Naive thymus-derived CD4-positive, alpha-beta T cell (primary cell): ENCODE results near the gene CCR3. TPM values are rescaled to one million over a fixed set of nuclear protein-coding genes. Genes with fewer than 3 reads are reported as not detected.

Source experiments
- ATAC-seq: fragments of 150-1000 bp; cut with Tn5 transposase; 2 replicates; pipeline ENCODE4 v1.10.0; 2021; ENCODE audit warnings: mild to moderate bottlenecking, moderate library complexity
- CTCF ChIA-PET: fragments of 350-600 bp; sonication (Branson Sonifier 250); formaldehyde crosslinking; loops from one replicate; lab custom pipeline; 2021; ENCODE audit warnings: antibody characterized with exemption; lab: Charles Lee
- POLR2A ChIA-PET: fragments of 350-600 bp; sonication (Branson Sonifier 250); formaldehyde crosslinking; loops from one replicate; lab custom pipeline; 2021; ENCODE audit warnings: antibody characterized with exemption, inconsistent platforms; lab: Charles Lee
- DNase-seq, 9 donors: peaks; one replicate each; pipeline versions ENCODE4 v3.0.0 to v3.0.0-alpha.2; 2020 to 2022; ENCODE audit warnings: mixed read lengths in 1 of 9
- H3K27ac ChIP-seq: one replicate; pipeline ENCODE4 v1.7.0; 2013; ENCODE audit warnings: mild to moderate bottlenecking, low read depth, low read length, moderate library complexity
- H3K27me3 ChIP-seq, 2 donors: one replicate each; pipeline ENCODE4 v1.7.0; 2013; ENCODE audit warnings: low read length in 2 of 2, mild to moderate bottlenecking in 2 of 2, moderate library complexity in 2 of 2; ENCODE audit not compliant: control insufficient read depth in 2 of 2, insufficient read depth in 2 of 2
- H3K36me3 ChIP-seq, 3 experiments: 1 replicate in 2 of 3; 2 replicates in 1 of 3; pipeline ENCODE4 v1.7.0; 2013; ENCODE audit warnings: low read length in 3 of 3, mild to moderate bottlenecking in 3 of 3, moderate library complexity in 1 of 3; ENCODE audit not compliant: insufficient read depth in 3 of 3, control insufficient read depth in 2 of 3
- H3K4me1 ChIP-seq, 2 donors: one replicate each; pipeline ENCODE4 v1.7.0; 2013; ENCODE audit warnings: low read length in 2 of 2, mild to moderate bottlenecking in 2 of 2, moderate library complexity in 1 of 2; ENCODE audit not compliant: control insufficient read depth in 2 of 2, insufficient read depth in 2 of 2
- H3K4me3 ChIP-seq: 2 replicates; pipeline ENCODE4 v1.7.0; 2013; ENCODE audit warnings: mild to moderate bottlenecking, low read length
- H3K9me3 ChIP-seq, 3 experiments: 1 replicate in 2 of 3; 2 replicates in 1 of 3; pipeline ENCODE4 v1.7.0; 2013; ENCODE audit warnings: low read length in 3 of 3; ENCODE audit not compliant: control insufficient read depth in 2 of 3
- H3K27ac Mint-ChIP-seq, 9 donors: one replicate each; pipeline ENCODE4 v1.8.0; 2020 to 2022; ENCODE audit warnings: mixed read lengths in 9 of 9, mild to moderate bottlenecking in 8 of 9, moderate library complexity in 5 of 9, inconsistent platforms in 2 of 9
- H3K27me3 Mint-ChIP-seq, 5 donors: one replicate each; pipeline ENCODE4 v1.8.0; 2021 to 2022; ENCODE audit warnings: mixed read lengths in 5 of 5, mild to moderate bottlenecking in 1 of 5
- H3K36me3 Mint-ChIP-seq, 5 donors: one replicate each; pipeline ENCODE4 v1.8.0; 2020 to 2022; ENCODE audit warnings: mixed read lengths in 5 of 5, mild to moderate bottlenecking in 3 of 5, inconsistent platforms in 1 of 5
- H3K4me1 Mint-ChIP-seq, 7 donors: one replicate each; pipeline ENCODE4 v1.8.0; 2020 to 2022; ENCODE audit warnings: mixed read lengths in 7 of 7, mild to moderate bottlenecking in 3 of 7, inconsistent platforms in 1 of 7
- H3K4me3 Mint-ChIP-seq, 10 donors: one replicate each; pipeline ENCODE4 v1.8.0; 2020 to 2022; ENCODE audit warnings: mild to moderate bottlenecking in 10 of 10, mixed read lengths in 10 of 10, moderate library complexity in 6 of 10, inconsistent platforms in 2 of 10
- H3K9me3 Mint-ChIP-seq, 11 donors: one replicate each; pipeline ENCODE4 v1.8.0; 2020 to 2022; ENCODE audit warnings: mixed read lengths in 11 of 11, mild to moderate bottlenecking in 4 of 11, inconsistent platforms in 1 of 11, moderate library complexity in 1 of 11
- intact Hi-C, 2 donors: fragments of 100-400 bp; cut with micrococcal nuclease; formaldehyde crosslinking; loops; one replicate each; pipeline ENCODE4 v1.15.1; 2023
- polyA plus RNA-seq, 2 donors: library from polyadenylated mRNA; unstranded; fragments of 300-500 nt; fragmentation: Illumina TruSeq; gene quantifications; one replicate each; pipeline ENCODE4 v1.2.3, GENCODE V29; 2021
- total RNA-seq, 6 experiments: library from RNA in 5 of 6; stranded (reverse) in 5 of 6; gene quantifications; 1 replicate in 5 of 6; 2 replicates in 1 of 6; pipeline ENCODE4 v1.2.3 and lab custom pipeline; 2021 to 2026

The CCR3 gene
- total and polyA plus RNA-seq, 7 experiments from 2014 or later, result 0.17 to 7.4 (median 2.4) TPM; not detected in 4

DNA sequence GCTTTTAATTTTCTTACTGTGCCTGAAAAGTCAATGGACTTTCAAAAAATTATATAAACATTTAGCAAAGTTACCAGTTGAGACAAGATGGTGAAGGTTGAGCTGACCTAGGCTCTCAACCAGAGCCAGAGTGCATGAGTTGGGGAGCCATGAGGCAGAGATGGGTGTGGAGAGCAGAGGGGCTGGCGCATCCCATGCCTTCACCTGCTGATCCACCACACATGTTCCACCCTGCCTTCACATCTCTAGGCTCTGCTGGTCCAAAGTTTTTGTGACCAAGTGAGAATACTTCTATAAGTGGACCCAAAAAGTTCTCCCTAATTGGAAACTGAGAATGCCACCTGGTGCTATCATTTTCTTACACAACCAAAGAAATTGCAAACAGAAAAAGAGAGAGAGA, 47.3 kb downstream of the CCR3 start:
- no peaks in the 10 kb centered on the region for H3K9me3 Mint-ChIP-seq
- ATAC-seq (no peak), DNase-seq (no peak)
- no peak overlapping the region for H3K4me3 Mint-ChIP-seq
- peaks cover 0 to 10% (median 0%) of the 10 kb centered on the region in 5 donors for H3K36me3 Mint-ChIP-seq
- no peaks in the 10 kb centered on the region for H3K36me3 ChIP-seq
- H3K27me3 ChIP-seq, result no peaks in the 10 kb centered on the region
- H3K4me1 Mint-ChIP-seq, result peaks cover 15 to 60% (median 17%) of the 10 kb centered on the region in 7 donors
- intact Hi-C loops, result no loop called here
- H3K4me1 ChIP-seq, result peaks cover 0 to 69% of the 10 kb centered on the region in 2 donors
- no peak overlapping the region for H3K27ac ChIP-seq
- no peaks in the 10 kb centered on the region for H3K9me3 ChIP-seq
- peaks cover 0 to 12% (median 0%) of the 10 kb centered on the region in 5 donors for H3K27me3 Mint-ChIP-seq
- H3K4me3 ChIP-seq, result no peak overlapping the region
- peak overlapping the region in 1 of 9 donors; percentile 7 for H3K27ac Mint-ChIP-seq
- ChIA-PET CTCF (no interaction called here), POLR2A (no interaction called here)

DNA sequence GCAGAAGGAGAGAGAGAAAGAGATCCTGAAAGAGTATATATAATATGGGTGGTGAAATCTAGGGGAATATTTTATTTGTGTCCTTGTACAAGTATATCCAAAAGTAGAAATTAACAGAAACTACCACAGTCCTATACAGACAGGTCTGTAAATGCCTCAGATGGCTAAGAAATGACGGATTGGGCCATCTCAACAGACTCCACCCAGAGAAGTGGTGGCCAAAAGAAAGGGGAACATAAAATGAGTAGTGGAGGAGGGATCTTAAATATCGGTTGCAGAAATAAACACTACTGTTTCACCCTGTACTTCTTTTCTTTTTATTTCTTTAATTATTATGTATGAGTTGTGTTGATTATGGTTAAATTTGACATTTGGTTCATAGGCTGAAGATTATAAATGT, 47.7 kb downstream of the CCR3 start:
- Mint-ChIP-seq H3K4me3 (no peak overlapping the region), H3K4me1 (peaks cover 12 to 61% (median 15%) of the 10 kb centered on the region in 7 donors), H3K36me3 (peaks cover 0 to 9% (median 0%) of the 10 kb centered on the region in 5 donors), H3K27ac (peak overlapping the region in 1 of 9 donors; percentile 7), H3K27me3 (peaks cover 0 to 12% (median 0%) of the 10 kb centered on the region in 5 donors), H3K9me3 (no peaks in the 10 kb centered on the region)
- ATAC-seq (peak; percentile 60), DNase-seq (no peak)
- intact Hi-C loops, result no loop called here
- no peak overlapping the region for H3K27ac ChIP-seq
- H3K9me3 ChIP-seq, result no peaks in the 10 kb centered on the region
- no peaks in the 10 kb centered on the region for H3K36me3 ChIP-seq
- no peaks in the 10 kb centered on the region for H3K27me3 ChIP-seq
- CTCF ChIA-PET, result no interaction called here
- H3K4me3 ChIP-seq, result no peak overlapping the region
- H3K4me1 ChIP-seq, result peaks cover 0 to 69% of the 10 kb centered on the region in 2 donors
- POLR2A ChIA-PET, result no interaction called here

DNA sequence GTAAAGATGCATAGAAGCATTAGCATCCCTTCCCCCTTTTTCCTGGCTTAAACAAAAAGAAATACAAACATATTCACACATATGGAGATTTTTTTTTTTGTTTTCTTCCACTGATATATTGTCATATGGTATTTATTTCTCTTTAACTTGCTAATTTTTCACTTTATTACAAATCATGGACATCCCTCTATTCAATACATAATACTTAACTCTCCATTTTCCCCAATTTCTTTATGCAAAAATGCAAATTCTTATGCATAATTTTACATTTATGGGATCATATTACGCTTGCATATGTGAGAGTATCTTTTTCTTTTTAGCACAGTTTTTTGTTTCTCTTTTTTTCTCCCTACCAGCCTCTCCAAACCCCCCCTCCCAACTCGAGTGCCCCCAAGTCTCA, 48.8 kb downstream of the CCR3 start:
- Mint-ChIP-seq H3K4me1 (peaks cover 8 to 58% (median 11%) of the 10 kb centered on the region in 7 donors), H3K9me3 (no peaks in the 10 kb centered on the region), H3K36me3 (peaks cover 0 to 9% (median 0%) of the 10 kb centered on the region in 5 donors), H3K27ac (no peak overlapping the region), H3K4me3 (no peak overlapping the region), H3K27me3 (peaks cover 0 to 12% (median 0%) of the 10 kb centered on the region in 5 donors)
- intact Hi-C loops, result no loop called here
- H3K27ac ChIP-seq, result no peak overlapping the region
- no peaks in the 10 kb centered on the region for H3K9me3 ChIP-seq
- DNase-seq, result no peak
- no peak overlapping the region for H3K4me3 ChIP-seq
- no peaks in the 10 kb centered on the region for H3K36me3 ChIP-seq
- POLR2A ChIA-PET, result interaction anchor here (0.6 kb wide), 1 partner anchor 15 kb away, joined by 3 read pairs; no protein-coding TSS in a partner anchor
- H3K27me3 ChIP-seq, result no peaks in the 10 kb centered on the region
- no peak for ATAC-seq
- peaks cover 0 to 60% of the 10 kb centered on the region in 2 donors for H3K4me1 ChIP-seq
- CTCF ChIA-PET, result interaction anchor here (0.6 kb wide), 1 partner anchor 827 kb away, joined by 3 read pairs; no protein-coding TSS in a partner anchor

DNA sequence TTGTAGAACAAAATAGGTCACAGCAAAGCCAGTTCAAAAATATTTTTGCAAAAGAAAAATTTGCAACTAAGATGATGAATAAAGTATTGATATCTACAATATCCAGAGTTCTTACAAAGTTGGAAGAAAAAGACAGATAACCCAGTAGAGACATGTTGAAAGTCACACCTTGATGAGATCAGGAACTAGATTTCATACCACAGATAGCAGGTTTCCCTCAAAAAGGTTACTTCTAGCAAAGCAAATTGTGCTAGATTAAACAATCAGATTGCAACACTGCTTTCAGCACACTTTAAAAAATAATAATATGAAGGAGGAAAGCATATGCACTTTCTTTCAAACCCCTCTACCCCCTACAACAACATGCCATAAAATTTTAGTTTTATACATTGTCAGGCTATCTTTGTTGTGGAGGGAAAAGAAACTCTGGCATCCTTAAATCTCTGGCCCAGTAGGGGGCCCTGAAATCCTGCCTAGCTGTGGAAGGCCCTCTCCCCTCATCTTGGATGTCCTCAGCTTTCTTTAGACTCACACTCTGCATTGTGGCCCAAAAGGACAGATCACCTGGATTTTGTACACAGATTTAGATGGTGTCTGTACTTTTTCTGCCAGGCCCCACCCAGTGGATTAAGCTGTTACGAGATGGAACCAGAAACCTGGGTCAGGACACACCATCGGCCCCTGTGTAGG, 50.9 kb downstream of the CCR3 start:
- peaks cover 0 to 57% of the 10 kb centered on the region in 2 donors for H3K4me1 ChIP-seq
- no peak for ATAC-seq
- H3K9me3 Mint-ChIP-seq, result peaks cover 0 to 2% (median 0%) of the 10 kb centered on the region in 11 donors
- peak overlapping the region in 1 of 10 donors; percentile 55 for H3K4me3 Mint-ChIP-seq
- H3K27ac Mint-ChIP-seq, result peak overlapping the region in 1 of 9 donors; percentile 66
- H3K36me3 Mint-ChIP-seq, result peaks cover 0 to 16% (median 0%) of the 10 kb centered on the region in 5 donors
- DNase-seq, result no peak
- no peaks in the 10 kb centered on the region for H3K36me3 ChIP-seq
- peaks cover 0 to 12% (median 0%) of the 10 kb centered on the region in 5 donors for H3K27me3 Mint-ChIP-seq
- intact Hi-C loops, result loop anchor here in 1 of 2 donors (1.0 kb wide), 1 partner anchor 8 kb away; no protein-coding TSS in a partner anchor
- no peaks in the 10 kb centered on the region for H3K27me3 ChIP-seq
- ChIA-PET CTCF (interaction anchor here (0.6 to 0.7 kb wide), 2 partner anchors 60 to 189 kb away, joined by 3 to 4 read pairs; no protein-coding TSS in a partner anchor), POLR2A (no interaction called here)
- peaks cover 10 to 67% (median 24%) of the 10 kb centered on the region in 7 donors for H3K4me1 Mint-ChIP-seq
- no peak overlapping the region for H3K27ac ChIP-seq
- no peaks in the 10 kb centered on the region for H3K9me3 ChIP-seq
- no peak overlapping the region for H3K4me3 ChIP-seq

DNA sequence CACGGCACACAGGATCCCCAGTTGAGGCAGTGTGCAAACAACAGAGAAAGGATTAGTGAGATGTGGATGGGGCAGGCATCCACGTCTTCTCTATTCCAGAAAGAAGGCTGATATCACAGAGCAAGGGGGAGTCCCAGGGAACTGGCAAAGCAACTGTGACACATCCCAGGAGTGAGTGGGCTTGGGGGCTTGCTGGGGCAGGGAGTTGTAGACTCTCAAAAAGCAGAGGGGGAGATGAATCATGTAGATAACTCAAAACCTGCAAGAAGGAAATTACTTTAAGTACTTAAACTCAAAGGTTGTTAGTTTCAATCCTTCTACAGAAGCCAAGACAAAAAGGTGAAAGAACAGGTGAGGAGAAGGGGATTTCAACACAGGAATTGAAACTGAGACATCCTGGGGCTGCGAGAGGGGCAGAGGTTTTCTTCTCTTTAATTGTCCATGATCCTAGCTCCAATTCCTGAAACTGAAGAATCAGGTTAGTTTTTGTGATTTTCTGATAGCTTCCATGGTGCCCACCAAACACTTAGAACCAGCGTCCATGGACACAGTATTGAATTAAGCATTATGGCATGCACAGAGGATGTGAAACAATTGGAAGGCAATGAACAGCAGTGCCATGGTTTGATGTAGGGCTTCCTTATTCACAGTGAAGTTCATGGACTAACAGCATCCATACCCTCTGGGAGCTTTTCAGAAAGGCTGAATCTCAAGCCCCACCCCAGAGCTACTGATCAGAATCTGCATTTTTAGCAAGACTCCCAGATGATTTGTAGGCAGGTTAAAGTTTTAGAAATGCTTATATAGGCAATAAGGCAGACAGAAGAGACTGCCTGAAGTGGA, 52.0 kb downstream of the CCR3 start:
- H3K36me3 ChIP-seq, result no peaks in the 10 kb centered on the region
- H3K27ac ChIP-seq, result no peak overlapping the region
- ChIA-PET POLR2A (no interaction called here), CTCF (interaction anchor here (0.6 kb wide), 1 partner anchor 17 kb away, joined by 3 read pairs; no protein-coding TSS in a partner anchor)
- H3K27me3 Mint-ChIP-seq, result peaks cover 0 to 12% (median 0%) of the 10 kb centered on the region in 5 donors
- DNase-seq, result peak in 1 of 9 donors; percentile 73
- peaks cover 13 to 71% (median 34%) of the 10 kb centered on the region in 7 donors for H3K4me1 Mint-ChIP-seq
- H3K36me3 Mint-ChIP-seq, result peaks cover 0 to 12% (median 0%) of the 10 kb centered on the region in 5 donors
- H3K27ac Mint-ChIP-seq, result peak overlapping the region in 4 of 9 donors; percentile 1 to 66 (median 24)
- no peaks in the 10 kb centered on the region for H3K9me3 ChIP-seq
- peaks cover 7 to 65% of the 10 kb centered on the region in 2 donors for H3K4me1 ChIP-seq
- H3K27me3 ChIP-seq, result no peaks in the 10 kb centered on the region
- peak overlapping the region in 1 of 10 donors; percentile 55 for H3K4me3 Mint-ChIP-seq
- peak; percentile 10 for ATAC-seq
- peaks cover 0 to 2% (median 0%) of the 10 kb centered on the region in 11 donors for H3K9me3 Mint-ChIP-seq
- intact Hi-C loops, result loop anchor here in 1 of 2 donors (1.0 kb wide), 1 partner anchor 9 kb away; no protein-coding TSS in a partner anchor
- no peak overlapping the region for H3K4me3 ChIP-seq

DNA sequence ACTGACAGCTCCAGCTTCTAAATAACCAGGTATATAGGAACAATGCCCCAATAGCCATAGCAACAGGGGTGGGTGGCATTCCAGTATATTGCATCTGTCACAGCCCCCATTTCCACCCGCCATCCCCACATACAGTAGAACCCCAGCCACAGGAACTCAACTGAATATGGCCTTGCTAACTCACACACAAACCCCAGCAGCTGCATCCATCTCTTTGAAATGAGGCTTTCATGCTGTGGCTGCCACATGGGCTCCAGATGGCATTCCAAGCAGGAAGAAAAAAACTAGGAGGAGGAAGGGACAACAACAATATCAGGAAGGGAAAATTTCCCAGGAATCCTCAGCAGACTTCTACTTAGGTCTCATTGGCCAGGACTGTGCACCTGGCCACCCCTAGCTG, 54.6 kb downstream of the CCR3 start:
- CTCF ChIA-PET, result no interaction called here
- Mint-ChIP-seq H3K4me1 (peaks cover 38 to 89% (median 60%) of the 10 kb centered on the region in 7 donors), H3K27me3 (peaks cover 0 to under 1% (median 0%) of the 10 kb centered on the region in 5 donors), H3K27ac (peak overlapping the region in 3 of 9 donors; percentile 1 to 76 (median 2)), H3K36me3 (peaks cover 0 to 14% (median 0%) of the 10 kb centered on the region in 5 donors), H3K9me3 (peaks cover 0 to 2% (median 0%) of the 10 kb centered on the region in 11 donors), H3K4me3 (peak overlapping the region in 2 of 10 donors; percentile 5 to 35)
- intact Hi-C loops, result loop anchor here in 1 of 2 donors (5.0 kb wide), 2 partner anchors 55 to 75 kb away; partner anchors contain the start of genes CCR2 and CCR5
- Histone ChIP-seq H3K27me3 (no peaks in the 10 kb centered on the region), H3K4me3 (no peak overlapping the region), H3K36me3 (no peaks in the 10 kb centered on the region), H3K4me1 (peaks cover 31 to 84% of the 10 kb centered on the region in 2 donors), H3K9me3 (no peaks in the 10 kb centered on the region), H3K27ac (no peak overlapping the region)
- no peak for DNase-seq
- POLR2A ChIA-PET, result no interaction called here
- no peak for ATAC-seq
